NCI-H128 (cell line): ENCODE measurements around the gene C4BPB.

Source experiments
- DNase-seq: peaks from one replicate; lab custom pipeline; 2025; ENCODE audit not compliant: unreplicated experiment; lab: John Stamatoyannopoulos, UW

C4BPB gene

GRCh38 chr1:207081088-207081487, 7.6 kb upstream of the C4BPB start:
- no peak for DNase-seq

DNA sequence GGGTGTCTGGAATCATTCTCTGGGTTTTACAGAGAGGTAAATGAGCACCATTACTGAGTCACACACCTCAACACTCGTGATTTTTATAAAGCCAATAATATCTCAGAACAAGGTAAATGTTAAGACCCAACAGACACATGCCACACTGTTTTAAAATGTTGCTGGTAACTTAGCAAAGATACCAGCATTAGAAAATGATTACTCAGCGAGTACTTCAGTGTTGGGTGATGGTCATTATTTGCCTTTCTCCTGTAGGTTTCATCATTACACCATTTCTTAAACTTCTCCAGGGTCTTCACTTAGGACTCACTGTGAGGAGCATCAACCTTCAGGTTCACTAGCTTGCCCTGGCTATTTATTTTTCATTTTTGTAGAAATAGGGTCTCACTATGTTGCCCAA, 6.9 kb upstream of the C4BPB start:
- no peak for DNase-seq

DNA sequence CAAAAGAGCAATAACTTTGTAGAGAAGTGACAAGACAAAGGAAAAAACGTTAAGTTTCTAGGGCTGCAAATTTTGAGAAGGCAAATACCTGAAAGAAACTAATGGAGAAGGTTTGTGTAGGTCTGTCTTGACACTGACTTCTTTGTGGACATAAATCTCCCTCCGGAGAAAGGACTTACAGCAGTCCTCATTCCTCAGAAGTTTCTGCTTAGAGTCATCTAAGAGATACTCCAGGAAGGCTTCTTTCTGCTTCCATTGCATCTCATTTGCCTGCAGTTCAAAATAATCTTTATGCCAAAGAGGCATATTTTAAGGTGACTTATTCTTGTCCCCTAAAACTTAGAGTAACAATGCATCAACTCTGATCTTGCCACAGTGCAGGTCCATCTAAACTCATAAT, 4.4 kb upstream of the C4BPB start:
- no peak for DNase-seq

- peak; percentile 23 for DNase-seq
Observed at GRCh38 chr1:207084701-207085180, 3.9 kb upstream of the C4BPB start.

- DNase-seq: no peak
Observed at GRCh38 chr1:207085887-207086286, 2.8 kb upstream of the C4BPB start.

DNA sequence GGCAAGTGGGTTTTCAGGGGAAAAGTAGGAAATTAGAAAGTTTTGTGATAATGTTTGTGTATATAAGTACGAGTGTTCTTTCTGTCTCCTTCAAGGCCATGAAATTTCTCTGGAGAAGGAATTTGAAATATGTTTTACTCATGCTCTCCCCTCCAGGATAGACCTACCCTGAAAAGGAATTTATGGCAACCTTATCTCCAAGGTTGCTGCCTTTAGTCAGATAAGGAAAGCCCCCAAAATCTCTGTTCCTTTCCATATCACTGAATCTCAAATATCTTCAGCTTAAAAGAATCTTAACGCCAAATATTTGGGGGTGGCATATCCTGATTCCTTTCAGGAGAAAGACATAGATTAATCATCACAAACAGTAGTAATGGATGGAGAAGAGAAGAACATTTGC, 499 bp upstream of the C4BPB start:
- DNase-seq: no peak

- DNase-seq: no peak
Observed at GRCh38 chr1:207089627-207090355, 1.1 kb downstream of the C4BPB start.

GRCh38 chr1:207091200-207091908, 2.7 kb downstream of the C4BPB start:
- no peak for DNase-seq

DNA sequence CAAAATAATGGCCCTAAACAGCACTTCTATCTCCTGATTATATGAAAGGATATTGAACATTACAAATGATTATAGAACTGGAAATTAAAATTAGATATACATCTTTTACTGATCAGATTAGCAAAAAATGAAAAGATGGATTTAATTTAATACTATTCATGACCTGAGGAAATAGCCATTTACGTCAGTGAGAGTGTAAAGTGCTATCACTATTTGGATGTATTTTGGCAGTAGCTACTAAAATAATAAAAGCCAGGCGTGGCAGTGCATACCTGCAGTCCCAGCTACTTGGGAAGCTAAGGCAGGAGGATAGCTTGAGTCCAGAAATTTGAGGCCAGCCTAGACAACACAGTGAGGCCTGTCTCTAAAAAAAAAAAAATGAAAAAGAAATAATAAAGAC, 5.3 kb downstream of the C4BPB start:
- DNase-seq: no peak

- no peak for DNase-seq
Observed at GRCh38 chr1:207097871-207098324, 9.2 kb downstream of the C4BPB start.

- DNase-seq: no peak
Observed at GRCh38 chr1:207101720-207102119, 13.1 kb downstream of the C4BPB start.

GRCh38 chr1:207102146-207102545, 13.5 kb downstream of the C4BPB start:
- DNase-seq: no peak

DNA sequence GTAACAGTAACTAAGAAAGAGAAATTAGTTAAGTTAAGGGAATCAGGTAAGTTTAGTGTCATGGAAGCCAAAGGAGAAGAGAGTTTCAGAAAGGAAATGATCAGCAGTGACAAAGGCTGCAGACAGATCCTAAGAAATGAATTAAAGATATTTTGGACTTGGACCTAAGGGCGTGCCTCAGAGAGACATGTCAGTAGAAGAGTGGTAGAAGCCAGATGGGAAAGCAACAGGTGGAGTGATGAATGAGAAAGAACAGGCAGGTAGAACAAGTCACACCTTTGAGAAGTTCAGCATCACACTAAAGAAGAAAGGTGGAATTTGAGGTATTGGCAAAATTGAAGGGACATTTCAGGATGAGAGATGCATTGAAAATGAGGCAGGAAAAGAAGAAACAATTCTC, 14.0 kb downstream of the C4BPB start:
- DNase-seq: no peak

- DNase-seq: no peak
Observed at GRCh38 chr1:207103892-207104373, 15.3 kb downstream of the C4BPB start, which contains the start of gene C4BPA. C4BPA (plus strand) TSS chr1:207104233; CDS start chr1:207113026, 8,793 bp downstream.

GRCh38 chr1:207109004-207109403, 20.3 kb downstream of the C4BPB start:
- no peak for DNase-seq

- no peak for DNase-seq
Observed at GRCh38 chr1:207112616-207113296, 24.1 kb downstream of the C4BPB start.

GRCh38 chr1:207115269-207115668, 26.6 kb downstream of the C4BPB start:
- no peak for DNase-seq

GRCh38 chr1:207124389-207124788, 35.7 kb downstream of the C4BPB start:
- DNase-seq: no peak

- DNase-seq: no peak
Observed at GRCh38 chr1:207128336-207128921, 39.8 kb downstream of the C4BPB start.

DNA sequence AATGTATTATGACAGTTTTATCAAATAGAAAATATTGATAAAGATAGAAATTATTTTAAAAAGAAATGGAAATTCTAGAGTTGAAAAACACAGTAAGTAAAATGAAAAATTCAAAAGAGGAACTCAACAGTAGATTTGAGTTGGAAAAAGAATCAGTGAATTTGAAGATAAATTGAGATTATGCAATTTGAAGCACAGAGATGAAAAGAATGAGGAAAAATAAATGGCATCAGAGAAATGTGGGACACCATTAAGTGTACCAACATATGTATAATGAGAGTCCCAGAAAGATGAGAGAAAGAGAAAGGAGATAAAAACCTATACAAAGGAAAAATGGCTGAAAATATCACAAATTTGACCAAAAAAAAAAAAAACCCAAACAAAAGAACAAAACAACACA, 40.4 kb downstream of the C4BPB start:
- DNase-seq: no peak
